AG09309 (cell line): ENCODE measurements around the gene CHSY1.

Source experiments
- DNase-seq: peaks from one replicate; pipeline ENCODE4 v3.0.0-alpha.2; 2010; ENCODE audit warnings: low read depth
- H3K4me3 ChIP-seq: 2 replicates; pipeline ENCODE4 v1.5.1; 2011; ENCODE audit warnings: mild to moderate bottlenecking, low read depth, low read length, moderate library complexity; ENCODE audit not compliant: control insufficient read depth
- TF ChIP-seq, protein P1 (sequence below): IDR thresholded peaks from 2 replicates; pipeline ENCODE4 v1.5.1; 2011; ENCODE audit warnings: mild to moderate bottlenecking, low read depth, low read length, inconsistent platforms; ENCODE audit not compliant: insufficient read depth, control insufficient read depth; ENCODE audit errors: missing control alignments

CHSY1 gene

DNA sequence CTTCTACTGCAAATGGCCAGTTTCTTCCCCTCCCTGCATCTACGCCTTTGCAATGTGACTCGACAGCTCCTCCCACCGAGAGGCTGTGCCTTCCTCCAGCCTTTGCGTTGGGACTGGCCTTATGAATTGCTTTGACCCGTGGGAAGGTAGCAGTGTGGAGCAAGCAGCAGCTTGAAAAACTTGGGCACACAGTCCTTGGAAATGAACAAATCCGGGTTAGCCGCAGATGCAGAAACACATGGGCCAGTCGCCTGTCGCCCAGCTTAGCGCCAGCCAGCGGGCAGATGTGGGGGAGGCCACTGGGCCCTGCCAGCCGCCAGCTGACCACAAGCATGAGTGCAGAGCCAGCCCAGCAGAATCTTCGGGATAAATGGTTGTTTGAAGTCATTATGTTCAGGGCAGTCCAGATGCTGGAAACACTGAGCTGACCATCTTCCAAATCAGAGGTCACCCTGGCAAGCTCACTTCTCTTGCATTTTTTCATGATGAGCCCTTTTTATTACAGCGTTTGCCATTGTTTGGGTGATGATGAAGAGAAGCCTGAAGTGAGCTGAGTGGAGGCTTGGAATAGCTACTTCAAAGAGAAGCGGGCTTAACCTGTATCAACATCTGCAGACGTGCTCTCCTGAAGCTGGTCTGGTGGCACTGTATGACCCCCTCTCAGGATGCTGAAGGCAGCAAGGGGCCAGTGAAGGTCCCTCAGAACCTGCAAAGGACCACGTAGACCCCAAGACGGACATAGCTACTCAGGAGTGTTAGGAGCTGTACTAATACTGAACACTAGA is 15.7 kb upstream of the CHSY1 start:
- TF ChIP-seq, protein P1, sequence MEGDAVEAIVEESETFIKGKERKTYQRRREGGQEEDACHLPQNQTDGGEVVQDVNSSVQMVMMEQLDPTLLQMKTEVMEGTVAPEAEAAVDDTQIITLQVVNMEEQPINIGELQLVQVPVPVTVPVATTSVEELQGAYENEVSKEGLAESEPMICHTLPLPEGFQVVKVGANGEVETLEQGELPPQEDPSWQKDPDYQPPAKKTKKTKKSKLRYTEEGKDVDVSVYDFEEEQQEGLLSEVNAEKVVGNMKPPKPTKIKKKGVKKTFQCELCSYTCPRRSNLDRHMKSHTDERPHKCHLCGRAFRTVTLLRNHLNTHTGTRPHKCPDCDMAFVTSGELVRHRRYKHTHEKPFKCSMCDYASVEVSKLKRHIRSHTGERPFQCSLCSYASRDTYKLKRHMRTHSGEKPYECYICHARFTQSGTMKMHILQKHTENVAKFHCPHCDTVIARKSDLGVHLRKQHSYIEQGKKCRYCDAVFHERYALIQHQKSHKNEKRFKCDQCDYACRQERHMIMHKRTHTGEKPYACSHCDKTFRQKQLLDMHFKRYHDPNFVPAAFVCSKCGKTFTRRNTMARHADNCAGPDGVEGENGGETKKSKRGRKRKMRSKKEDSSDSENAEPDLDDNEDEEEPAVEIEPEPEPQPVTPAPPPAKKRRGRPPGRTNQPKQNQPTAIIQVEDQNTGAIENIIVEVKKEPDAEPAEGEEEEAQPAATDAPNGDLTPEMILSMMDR: no peak
- DNase-seq: peak; percentile 88
- peak overlapping the region; percentile 1; the same call in 1 of the 2 replicates for H3K4me3 ChIP-seq

DNA sequence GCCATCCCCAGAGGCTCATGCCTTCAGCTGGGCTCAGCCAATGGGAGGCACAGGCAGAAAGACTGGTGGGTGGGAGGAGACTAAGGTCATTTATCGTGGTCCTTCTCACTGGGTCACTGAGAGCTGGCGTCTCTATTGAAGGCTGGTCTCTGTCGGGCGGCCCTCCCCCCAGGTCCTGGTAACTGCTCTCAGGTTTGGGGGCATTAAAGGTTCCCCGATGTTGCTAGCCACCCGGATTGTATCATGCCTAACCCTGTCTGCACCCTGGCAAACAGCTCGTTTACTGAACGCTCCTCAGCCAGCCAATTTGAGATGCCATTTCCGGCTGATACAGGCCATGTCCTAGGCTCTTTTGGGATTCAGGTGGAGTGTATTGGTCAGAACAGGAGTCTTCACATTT is 14.9 kb upstream of the CHSY1 start:
- no peak overlapping the region for H3K4me3 ChIP-seq
- DNase-seq: no peak
- TF ChIP-seq, protein P1: no peak

DNA sequence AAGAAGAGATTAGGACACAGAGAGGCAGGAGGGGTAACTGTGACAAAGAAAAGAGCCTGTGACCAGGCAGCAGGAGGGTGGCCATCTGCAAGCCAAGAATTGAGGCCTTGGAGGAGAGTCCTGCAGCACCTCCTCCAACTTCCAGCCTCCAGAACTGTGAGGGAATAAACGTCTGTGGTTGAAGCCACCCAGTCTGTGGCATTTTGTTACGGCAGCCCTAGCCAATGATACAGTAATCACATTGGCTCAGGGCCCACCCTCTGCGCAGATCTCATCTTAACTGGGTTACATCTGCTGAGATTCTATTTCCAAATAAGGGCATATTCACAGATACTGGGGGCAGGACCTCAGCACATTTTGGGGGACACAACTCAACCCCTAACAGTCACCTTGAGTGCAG is 14.2 kb upstream of the CHSY1 start:
- TF ChIP-seq, protein P1: no peak
- no peak for DNase-seq
- no peak overlapping the region for H3K4me3 ChIP-seq

DNA sequence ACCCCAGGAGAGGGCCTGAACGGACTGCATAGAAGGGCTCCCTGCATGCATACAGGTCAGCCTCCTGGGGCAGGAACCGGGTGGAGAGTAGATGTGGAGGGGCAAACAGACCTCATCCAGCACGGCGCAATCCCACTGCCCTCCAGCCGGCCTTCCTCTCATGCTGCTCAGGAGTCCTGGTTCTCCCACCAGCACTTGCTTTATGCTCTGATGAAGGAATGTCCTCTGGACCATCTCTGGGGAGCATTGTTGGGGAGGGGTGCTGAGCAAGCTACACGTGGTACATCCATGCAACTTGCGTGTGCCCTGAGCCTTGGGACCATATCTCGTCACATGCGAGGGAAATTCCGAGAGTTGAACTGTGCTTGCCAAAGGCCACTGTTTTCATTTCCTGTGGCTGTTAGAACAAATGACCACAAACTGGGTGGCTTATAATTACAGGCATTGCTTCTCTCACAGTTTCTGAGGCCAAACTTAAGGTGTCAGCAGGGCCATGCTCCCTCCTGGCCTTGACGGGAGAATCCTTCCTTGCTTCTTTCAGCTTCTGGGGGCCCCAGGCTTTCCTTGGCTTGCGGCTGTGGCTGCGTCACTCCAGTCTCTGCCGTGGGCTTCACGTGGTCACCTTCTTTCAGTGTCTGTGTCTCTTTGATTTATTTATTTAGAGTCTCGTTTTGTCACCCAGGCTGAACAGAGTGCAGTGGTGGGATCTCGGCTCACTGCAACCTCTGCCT is 13.2 kb upstream of the CHSY1 start:
- no peak overlapping the region for H3K4me3 ChIP-seq
- TF ChIP-seq, protein P1: no peak
- DNase-seq: no peak

DNA sequence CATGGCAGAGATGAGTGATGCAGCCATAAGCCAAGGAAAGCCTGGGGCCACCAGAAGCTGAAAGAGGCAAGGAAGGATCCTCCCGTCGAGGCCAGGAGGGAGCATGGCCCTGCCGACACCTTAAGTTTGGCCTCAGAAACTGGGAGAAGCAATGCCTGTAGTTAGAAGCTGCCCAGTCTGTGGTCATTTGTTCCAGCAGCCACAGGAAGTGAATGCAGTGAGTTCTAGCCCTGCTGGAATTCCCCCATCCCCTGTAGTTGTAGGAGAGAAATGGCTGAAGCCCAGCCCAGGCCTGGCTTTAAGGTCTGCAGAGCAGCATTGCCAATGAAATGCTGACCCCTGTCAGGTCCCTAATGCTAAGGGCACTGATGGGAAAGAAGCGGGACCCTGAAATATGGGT is 12.2 kb upstream of the CHSY1 start:
- TF ChIP-seq, protein P1: no peak
- no peak for DNase-seq
- no peak overlapping the region for H3K4me3 ChIP-seq

DNA sequence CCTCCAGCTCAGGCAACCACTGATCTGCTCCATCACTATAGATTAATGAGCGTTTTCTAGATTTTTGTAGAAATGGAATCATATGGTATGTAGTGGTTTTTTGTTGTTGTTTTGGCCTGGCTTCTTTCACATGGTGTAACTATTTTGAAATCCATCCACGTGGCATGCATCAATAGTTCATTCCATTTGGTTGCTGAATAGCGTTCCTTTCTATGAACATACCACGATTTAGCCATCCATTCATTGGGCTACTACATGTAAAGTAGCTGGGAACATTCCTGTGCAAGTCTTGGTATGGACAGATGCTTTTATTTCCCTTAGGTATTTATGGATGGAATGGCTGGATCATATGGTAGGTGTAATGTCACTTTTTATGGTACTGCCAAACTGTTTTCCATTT is 10.7 kb upstream of the CHSY1 start:
- TF ChIP-seq, protein P1: no peak
- H3K4me3 ChIP-seq: no peak overlapping the region
- DNase-seq: no peak
